Testis (tissue), 3 donors: ENCODE measurements around the gene GRID1. TPM values are rescaled to one million over a fixed set of nuclear protein-coding genes. Genes with fewer than 3 reads are reported as not detected.

Source experiments
- DNase-seq: peaks from one replicate; pipeline ENCODE4 v3.0.0-alpha.2; 2019
- H3K27ac ChIP-seq, 2 donors: fragments of 200-600 bp; sonication (generic); one replicate each; pipeline ENCODE4 v1.5.1; 2019
- H3K27me3 ChIP-seq: fragments of 200-600 bp; sonication (generic); one replicate; pipeline ENCODE4 v1.5.1; 2019
- H3K36me3 ChIP-seq: fragments of 200-600 bp; sonication (generic); one replicate; pipeline ENCODE4 v1.5.1; 2017; ENCODE audit warnings: low read depth; ENCODE audit errors: missing control alignments
- H3K4me1 ChIP-seq: fragments of 200-600 bp; sonication (generic); one replicate; pipeline ENCODE4 v1.5.1; 2019
- H3K4me3 ChIP-seq, 2 donors: fragments of 200-600 bp; sonication (generic); one replicate each; pipeline ENCODE4 v1.5.1; 2017 to 2019
- H3K9me3 ChIP-seq: fragments of 200-600 bp; sonication (generic); one replicate; pipeline ENCODE4 v1.5.1; 2017
- POLR2A ChIP-seq: fragments of 450-650 bp; IDR thresholded peaks from one replicate; pipeline ENCODE4 v1.6.1; 2017; ENCODE audit warnings: antibody characterized with exemption, mild to moderate bottlenecking, moderate library complexity
- WGBS, 2 donors: methylation state at CpG; one replicate each; pipeline ENCODE4 v1.1.5; 2018; 5-methylcytosine and 5-hydroxymethylcytosine counted together
- intact Hi-C: fragments of 100-400 bp; cut with DNase I; formaldehyde crosslinking; loops from one replicate; pipeline ENCODE4 v1.15.1; 2023; ENCODE audit warnings: low total_unique reads
- polyA plus RNA-seq: library from polyadenylated mRNA; stranded (reverse); fragments of 350-450 nt; fragmentation: Illumina TruSeq; extraction: RNeasy Lipid Tissue Mini Kit (QIAGEN cat#74804); gene quantifications from one replicate; pipeline ENCODE4 v1.2.3, GENCODE V29; 2014; ENCODE audit warnings: low read depth, low replicate concordance; ENCODE audit not compliant: insufficient read depth
- total RNA-seq, 2 donors: library from RNA; depleted of rRNA; stranded (reverse); fragments of >200 nt; gene quantifications; one replicate each; pipeline ENCODE4 v1.2.3, GENCODE V29; 2016
- TF ChIP-seq, protein P1 (sequence below), 3 experiments: fragments of 450-650 bp in 2 of 3; fragments of 200-600 bp in 1 of 3; sonication (generic) in 1 of 3; IDR thresholded peaks; one replicate each; pipeline ENCODE4 v1.5.1; 2016 to 2019; ENCODE audit warnings: antibody characterized with exemption in 3 of 3, mild to moderate bottlenecking in 2 of 3, moderate library complexity in 1 of 3

GRID1 gene
- total and polyA plus RNA-seq, 3 donors from 2014 or later: 7.4 to 16.7 (median 8.1) TPM

DNA sequence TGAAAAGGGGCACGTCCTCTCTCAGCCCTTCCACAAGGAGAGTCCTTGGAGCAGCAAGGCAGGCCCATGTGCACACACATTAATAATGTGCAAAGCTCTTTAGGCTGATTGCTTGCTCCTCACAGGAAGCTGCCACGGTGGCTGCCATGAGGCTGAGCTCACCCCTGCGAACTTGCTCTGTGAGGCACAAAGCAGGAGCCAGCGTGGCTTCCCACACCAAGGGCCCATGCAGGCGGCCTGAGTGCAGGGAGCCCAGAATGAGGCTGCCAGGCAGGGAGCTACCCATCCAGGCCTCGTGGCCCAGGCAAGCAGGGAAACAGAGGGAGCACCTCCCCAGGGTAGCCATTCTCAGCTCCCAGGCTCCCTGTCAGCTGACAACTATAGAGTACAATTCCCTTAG lies 242.9 kb downstream of the GRID1 start:
- TF ChIP-seq POLR2A: no peak
- TF ChIP-seq, protein P1, sequence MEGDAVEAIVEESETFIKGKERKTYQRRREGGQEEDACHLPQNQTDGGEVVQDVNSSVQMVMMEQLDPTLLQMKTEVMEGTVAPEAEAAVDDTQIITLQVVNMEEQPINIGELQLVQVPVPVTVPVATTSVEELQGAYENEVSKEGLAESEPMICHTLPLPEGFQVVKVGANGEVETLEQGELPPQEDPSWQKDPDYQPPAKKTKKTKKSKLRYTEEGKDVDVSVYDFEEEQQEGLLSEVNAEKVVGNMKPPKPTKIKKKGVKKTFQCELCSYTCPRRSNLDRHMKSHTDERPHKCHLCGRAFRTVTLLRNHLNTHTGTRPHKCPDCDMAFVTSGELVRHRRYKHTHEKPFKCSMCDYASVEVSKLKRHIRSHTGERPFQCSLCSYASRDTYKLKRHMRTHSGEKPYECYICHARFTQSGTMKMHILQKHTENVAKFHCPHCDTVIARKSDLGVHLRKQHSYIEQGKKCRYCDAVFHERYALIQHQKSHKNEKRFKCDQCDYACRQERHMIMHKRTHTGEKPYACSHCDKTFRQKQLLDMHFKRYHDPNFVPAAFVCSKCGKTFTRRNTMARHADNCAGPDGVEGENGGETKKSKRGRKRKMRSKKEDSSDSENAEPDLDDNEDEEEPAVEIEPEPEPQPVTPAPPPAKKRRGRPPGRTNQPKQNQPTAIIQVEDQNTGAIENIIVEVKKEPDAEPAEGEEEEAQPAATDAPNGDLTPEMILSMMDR (IDR thresholded peaks at IDR 0.05): no peak
- Histone ChIP-seq H3K36me3 (no peaks in the 10 kb centered on the region), H3K4me1 (no peaks in the 10 kb centered on the region), H3K4me3 (no peak overlapping the region), H3K27me3 (no peaks in the 10 kb centered on the region), H3K27ac (no peak overlapping the region), H3K9me3 (no peaks in the 10 kb centered on the region)
- WGBS, 2 donors: 61 to 90% methylated on average over 2 to 3 of the region's 6 CpGs
- DNase-seq: no peak
- intact Hi-C loops: no loop called here

DNA sequence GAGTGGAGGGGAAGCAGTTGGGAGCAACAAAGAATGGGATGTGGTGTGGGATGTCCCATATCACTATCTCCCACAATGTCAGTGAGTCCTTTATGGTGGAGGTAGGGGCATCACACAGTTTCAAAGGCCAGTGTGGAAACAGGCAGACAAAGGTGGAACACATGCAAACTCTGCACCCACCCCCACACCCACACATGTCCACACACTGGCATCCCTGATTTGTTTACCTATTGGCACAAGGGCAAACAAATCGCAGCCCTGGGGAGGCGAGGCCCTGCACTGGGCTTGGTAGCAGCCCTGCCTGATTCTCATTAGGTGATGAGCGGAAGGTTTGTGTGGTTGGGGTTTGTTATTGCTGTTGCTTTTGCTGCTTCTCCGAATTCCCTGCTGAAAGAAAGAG lies 243.3 kb downstream of the GRID1 start:
- TF ChIP-seq POLR2A: no peak
- TF ChIP-seq, protein P1 (IDR thresholded peaks at IDR 0.05): no peak
- Histone ChIP-seq H3K27ac (no peak overlapping the region), H3K4me1 (no peaks in the 10 kb centered on the region), H3K27me3 (no peaks in the 10 kb centered on the region), H3K9me3 (no peaks in the 10 kb centered on the region), H3K4me3 (no peak overlapping the region), H3K36me3 (no peaks in the 10 kb centered on the region)
- DNase-seq: no peak
- intact Hi-C loops: no loop called here
- WGBS, 2 donors: 92 to 100% methylated on average over 4 of the region's 4 CpGs

DNA sequence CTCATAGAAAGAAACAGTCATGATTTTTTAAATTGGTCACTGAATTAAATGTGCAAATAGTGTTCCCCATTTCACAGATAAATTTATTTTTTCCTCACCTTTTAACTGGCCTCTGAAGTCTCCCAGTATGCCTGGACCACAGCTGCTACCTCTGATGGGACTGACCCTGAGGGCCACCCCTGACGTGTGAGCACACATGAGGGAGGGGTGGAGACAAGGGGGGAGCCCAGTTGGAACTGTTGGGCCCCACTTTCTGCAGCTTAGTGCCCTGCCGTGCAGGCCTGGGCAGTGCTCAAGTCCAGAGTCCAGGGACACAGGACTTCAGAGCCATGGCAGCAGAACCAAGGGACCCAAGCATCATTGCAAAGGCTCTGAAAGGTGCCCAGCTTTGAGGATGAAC lies 243.9 kb downstream of the GRID1 start:
- Histone ChIP-seq H3K9me3 (no peaks in the 10 kb centered on the region), H3K36me3 (no peaks in the 10 kb centered on the region), H3K4me3 (no peak overlapping the region), H3K4me1 (no peaks in the 10 kb centered on the region), H3K27ac (no peak overlapping the region), H3K27me3 (no peaks in the 10 kb centered on the region)
- no peak for DNase-seq
- WGBS, 2 donors: 72 to 82% methylated on average over 2 of the region's 2 CpGs
- TF ChIP-seq POLR2A: no peak
- TF ChIP-seq, protein P1 (IDR thresholded peaks at IDR 0.05): no peak
- intact Hi-C loops: no loop called here

DNA sequence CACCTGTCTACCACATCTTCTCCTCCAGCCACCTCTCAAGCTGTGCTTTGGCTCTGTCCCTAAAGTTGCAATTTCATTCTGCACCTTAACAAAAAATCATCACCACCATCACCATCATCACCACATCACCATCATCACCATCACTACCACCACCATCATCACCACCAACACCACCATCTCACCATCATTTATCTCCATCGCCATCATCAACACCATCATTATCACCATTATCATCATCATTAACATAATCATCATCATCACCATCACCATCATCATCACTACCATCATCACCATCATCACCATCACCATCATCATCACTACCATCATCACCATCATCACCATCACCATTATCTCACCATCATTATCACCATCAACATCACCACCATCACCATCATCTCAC lies 245.4 kb downstream of the GRID1 start:
- WGBS, 2 donors: 94 to 97% methylated on average over 1 of the region's 1 CpG
- TF ChIP-seq, protein P1 (IDR thresholded peaks at IDR 0.05): no peak
- TF ChIP-seq POLR2A: no peak
- Histone ChIP-seq H3K4me1 (no peaks in the 10 kb centered on the region), H3K9me3 (no peaks in the 10 kb centered on the region), H3K4me3 (no peak overlapping the region), H3K36me3 (no peaks in the 10 kb centered on the region), H3K27me3 (no peaks in the 10 kb centered on the region), H3K27ac (no peak overlapping the region)
- no peak for DNase-seq
- intact Hi-C loops: no loop called here

DNA sequence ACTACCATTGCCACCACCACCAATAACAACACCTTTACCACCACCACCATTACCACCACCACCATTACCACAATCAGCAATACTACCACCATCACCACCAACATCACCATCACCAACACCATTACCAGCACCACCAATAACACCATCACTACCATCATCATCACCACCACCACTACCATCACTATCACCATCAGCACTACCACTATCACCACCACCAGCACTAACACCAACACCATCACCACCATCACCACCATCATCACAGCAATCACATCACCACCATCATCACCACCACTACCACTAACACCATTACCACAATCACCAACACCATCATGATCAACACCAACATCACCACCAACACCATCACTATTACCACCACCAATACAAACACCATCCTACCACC lies 249.5 kb downstream of the GRID1 start:
- no peaks in the 10 kb centered on the region for H3K9me3 ChIP-seq
- no peaks in the 10 kb centered on the region for H3K36me3 ChIP-seq

More for the DNA sequence above, 249.5 kb downstream of the GRID1 start:
- H3K27me3 ChIP-seq: no peaks in the 10 kb centered on the region
- DNase-seq: no peak
- no peak overlapping the region for H3K27ac ChIP-seq
- intact Hi-C loops: no loop called here
- no peak for TF ChIP-seq POLR2A
- TF ChIP-seq, protein P1 (IDR thresholded peaks at IDR 0.05): no peak
- no peaks in the 10 kb centered on the region for H3K4me1 ChIP-seq
- H3K4me3 ChIP-seq: no peak overlapping the region
